Astrocyte (in vitro differentiated cells and primary cell): ENCODE data around the gene TMEM178B. TPM values are rescaled to one million over a fixed set of nuclear protein-coding genes. Genes with fewer than 3 reads are reported as not detected.

Source experiments
- DNase-seq: peaks from one replicate; pipeline ENCODE4 v3.0.0-alpha.2; 2010; ENCODE audit warnings: low read depth
- FAIRE-seq: peaks from 2 replicates; lab custom pipeline; 2011; peaks lifted over from hg19 to GRCh38; lab: Jason Lieb, UNC
- H2AFZ ChIP-seq: 2 replicates; pipeline ENCODE4 v1.6.0; 2012; ENCODE audit warnings: low read depth, low read length, inconsistent platforms
- H3K27ac ChIP-seq: 2 replicates; pipeline ENCODE4 v1.5.1; 2011; ENCODE audit warnings: low read depth, low read length, inconsistent platforms
- H3K27me3 ChIP-seq: 2 replicates; pipeline ENCODE4 v1.6.0; 2011; ENCODE audit warnings: low read length, inconsistent platforms; ENCODE audit not compliant: insufficient read depth
- H3K36me3 ChIP-seq: 2 replicates; pipeline ENCODE4 v1.5.1; 2011; ENCODE audit warnings: low read length, inconsistent platforms; ENCODE audit not compliant: insufficient read depth
- H3K4me1 ChIP-seq: 2 replicates; pipeline ENCODE4 v1.5.1; 2011; ENCODE audit warnings: low read length, inconsistent platforms; ENCODE audit not compliant: insufficient read depth
- H3K4me2 ChIP-seq: 2 replicates; pipeline ENCODE4 v1.6.0; 2012; ENCODE audit warnings: low read length, inconsistent platforms
- H3K4me3 ChIP-seq: 2 replicates; pipeline ENCODE4 v1.5.1; 2011; ENCODE audit warnings: low read depth, mild to moderate bottlenecking, low read length, inconsistent platforms; ENCODE audit not compliant: insufficient read depth
- H3K79me2 ChIP-seq: 2 replicates; pipeline ENCODE4 v1.6.0; 2012; ENCODE audit warnings: mild to moderate bottlenecking, low read length, inconsistent platforms; ENCODE audit not compliant: insufficient read depth
- H3K9ac ChIP-seq: 2 replicates; pipeline ENCODE4 v1.6.0; 2012; ENCODE audit warnings: mild to moderate bottlenecking, low read length, inconsistent platforms
- H3K9me3 ChIP-seq: 2 replicates; pipeline ENCODE4 v1.5.1; 2012; ENCODE audit warnings: low read depth, mild to moderate bottlenecking, low read length, inconsistent platforms; ENCODE audit not compliant: insufficient read depth
- H4K20me1 ChIP-seq: 2 replicates; pipeline ENCODE4 v1.6.0; 2012; ENCODE audit warnings: low read length, inconsistent platforms; ENCODE audit not compliant: insufficient read depth
- H3K27ac Mint-ChIP-seq: one replicate; pipeline ENCODE4 v1.8.0; 2021; ENCODE audit warnings: mild to moderate bottlenecking, mixed read lengths; ENCODE audit not compliant: unreplicated experiment
- H3K27me3 Mint-ChIP-seq: one replicate; pipeline ENCODE4 v1.8.0; 2021; ENCODE audit warnings: low read depth, mixed read lengths; ENCODE audit not compliant: unreplicated experiment
- H3K36me3 Mint-ChIP-seq: one replicate; pipeline ENCODE4 v1.8.0; 2021; ENCODE audit warnings: low read depth, mixed read lengths; ENCODE audit not compliant: unreplicated experiment
- H3K4me1 Mint-ChIP-seq: one replicate; pipeline ENCODE4 v1.8.0; 2021; ENCODE audit warnings: low read depth, mixed read lengths; ENCODE audit not compliant: unreplicated experiment
- H3K4me3 Mint-ChIP-seq: one replicate; pipeline ENCODE4 v1.8.0; 2021; ENCODE audit warnings: mild to moderate bottlenecking, moderate library complexity, mixed read lengths; ENCODE audit not compliant: unreplicated experiment
- H3K9me3 Mint-ChIP-seq: one replicate; pipeline ENCODE4 v1.8.0; 2021; ENCODE audit warnings: mild to moderate bottlenecking, mixed read lengths; ENCODE audit not compliant: unreplicated experiment
- CTCF ChIP-seq: IDR thresholded peaks from 2 replicates; pipeline ENCODE4 v1.5.1; 2011; ENCODE audit warnings: low read depth, mild to moderate bottlenecking, inconsistent platforms, low read length, moderate library complexity; ENCODE audit not compliant: insufficient read depth
- EZH2 ChIP-seq: IDR thresholded peaks from 2 replicates; pipeline ENCODE4 v1.6.1; 2012; ENCODE audit warnings: mild to moderate bottlenecking, low read length, inconsistent platforms; ENCODE audit not compliant: insufficient read depth
- total RNA-seq: library from RNA; stranded (reverse); gene quantifications from 2 replicates; pipeline ENCODE4 v1.2.1, GENCODE V29; 2021

TMEM178B gene
- total RNA-seq, 1 donor from 2014 or later, result 3.9 TPM

- Histone ChIP-seq H3K9me3 (no peaks in the 10 kb centered on the region), H2AFZ (no peak overlapping the region), H4K20me1 (no peaks in the 10 kb centered on the region), H3K4me2 (no peak overlapping the region), H3K27me3 (no peaks in the 10 kb centered on the region), H3K9ac (no peak overlapping the region), H3K27ac (no peak overlapping the region), H3K4me1 (no peaks in the 10 kb centered on the region), H3K4me3 (no peak overlapping the region), H3K79me2 (no peaks in the 10 kb centered on the region), H3K36me3 (no peaks in the 10 kb centered on the region)
- Mint-ChIP-seq H3K4me1 (no peaks in the 10 kb centered on the region), H3K27me3 (peaks cover 21% of the 10 kb centered on the region), H3K27ac (no peak overlapping the region), H3K36me3 (no peaks in the 10 kb centered on the region), H3K9me3 (peaks cover 2% of the 10 kb centered on the region), H3K4me3 (no peak overlapping the region)
- DNase-seq, result no peak
- TF ChIP-seq CTCF, result no peak
- no peak for TF ChIP-seq EZH2
- FAIRE-seq, result no peak
Observed at GRCh38 chr7:141287936-141288335, 214.1 kb downstream of the TMEM178B start.

GRCh38 chr7:141288626-141289025 lies 214.8 kb downstream of the TMEM178B start:
- Histone ChIP-seq H3K36me3 (no peaks in the 10 kb centered on the region), H3K4me2 (no peak overlapping the region), H3K9ac (no peak overlapping the region), H3K79me2 (no peaks in the 10 kb centered on the region), H3K27me3 (no peaks in the 10 kb centered on the region), H2AFZ (no peak overlapping the region), H3K4me1 (no peaks in the 10 kb centered on the region), H3K4me3 (no peak overlapping the region), H3K27ac (no peak overlapping the region), H4K20me1 (no peaks in the 10 kb centered on the region), H3K9me3 (no peaks in the 10 kb centered on the region)
- H3K36me3 Mint-ChIP-seq, result no peaks in the 10 kb centered on the region
- DNase-seq (no peak), FAIRE-seq (no peak)
- TF ChIP-seq CTCF (no peak), EZH2 (no peak)
- H3K27ac Mint-ChIP-seq, result no peak overlapping the region
- H3K9me3 Mint-ChIP-seq, result peaks cover 2% of the 10 kb centered on the region
- peaks cover 23% of the 10 kb centered on the region for H3K27me3 Mint-ChIP-seq
- no peak overlapping the region for H3K4me3 Mint-ChIP-seq
- H3K4me1 Mint-ChIP-seq, result no peaks in the 10 kb centered on the region

GRCh38 chr7:141290365-141290764 lies 216.5 kb downstream of the TMEM178B start:
- Histone ChIP-seq H3K36me3 (no peaks in the 10 kb centered on the region), H4K20me1 (no peaks in the 10 kb centered on the region), H2AFZ (no peak overlapping the region), H3K9me3 (no peaks in the 10 kb centered on the region), H3K27ac (no peak overlapping the region), H3K27me3 (no peaks in the 10 kb centered on the region), H3K4me1 (no peaks in the 10 kb centered on the region), H3K4me3 (no peak overlapping the region), H3K79me2 (no peaks in the 10 kb centered on the region), H3K4me2 (no peak overlapping the region), H3K9ac (no peak overlapping the region)
- no peak for DNase-seq
- TF ChIP-seq EZH2 (no peak), CTCF (no peak)
- Mint-ChIP-seq H3K27ac (no peak overlapping the region), H3K27me3 (peaks cover 23% of the 10 kb centered on the region), H3K36me3 (no peaks in the 10 kb centered on the region), H3K4me1 (no peaks in the 10 kb centered on the region), H3K9me3 (no peaks in the 10 kb centered on the region), H3K4me3 (no peak overlapping the region)
- FAIRE-seq, result no peak
